Endothelial cell (in vitro differentiated cells): ENCODE results near the gene KCNJ1. TPM values are rescaled to one million over a fixed set of nuclear protein-coding genes. Genes with fewer than 3 reads are reported as not detected.

Experiments used
- DNase-seq: peaks from one replicate; pipeline ENCODE4 v3.0.0; 2021; ENCODE audit warnings: low spot score
- H3K27ac Mint-ChIP-seq: one replicate; pipeline ENCODE4 v1.8.0; 2021; ENCODE audit warnings: mixed read lengths, inconsistent platforms; ENCODE audit not compliant: unreplicated experiment
- H3K27me3 Mint-ChIP-seq: one replicate; pipeline ENCODE4 v1.8.0; 2021; ENCODE audit warnings: mild to moderate bottlenecking, moderate library complexity, mixed read lengths, inconsistent platforms; ENCODE audit not compliant: unreplicated experiment
- H3K36me3 Mint-ChIP-seq: one replicate; pipeline ENCODE4 v1.8.0; 2021; ENCODE audit warnings: mild to moderate bottlenecking, low read depth, mixed read lengths, inconsistent platforms; ENCODE audit not compliant: unreplicated experiment
- H3K4me1 Mint-ChIP-seq: one replicate; pipeline ENCODE4 v1.8.0; 2021; ENCODE audit warnings: mild to moderate bottlenecking, mixed read lengths, inconsistent platforms; ENCODE audit not compliant: unreplicated experiment
- H3K4me3 Mint-ChIP-seq: one replicate; pipeline ENCODE4 v1.8.0; 2021; ENCODE audit warnings: mild to moderate bottlenecking, mixed read lengths, inconsistent platforms; ENCODE audit not compliant: unreplicated experiment
- H3K9me3 Mint-ChIP-seq: one replicate; pipeline ENCODE4 v1.8.0; 2021; ENCODE audit warnings: mixed read lengths, inconsistent platforms; ENCODE audit not compliant: unreplicated experiment
- CTCF ChIP-seq: fragments of 200-600 bp; sonication (generic); IDR thresholded peaks from one replicate; pipeline ENCODE4 v1.5.0; 2021; ENCODE audit warnings: antibody characterized with exemption; ENCODE audit not compliant: unreplicated experiment
- total RNA-seq: library from RNA; stranded (reverse); fragmentation: NEBNext Ultra II Directional; extraction: Animal tissue kit (Norgen Biotek cat#: 25700); gene quantifications from one replicate; pipeline ENCODE4 v1.2.1, GENCODE V29; 2021; ENCODE audit not compliant: unreplicated experiment

Gene KCNJ1
- total RNA-seq, 1 donor from 2014 or later: not detected

DNA sequence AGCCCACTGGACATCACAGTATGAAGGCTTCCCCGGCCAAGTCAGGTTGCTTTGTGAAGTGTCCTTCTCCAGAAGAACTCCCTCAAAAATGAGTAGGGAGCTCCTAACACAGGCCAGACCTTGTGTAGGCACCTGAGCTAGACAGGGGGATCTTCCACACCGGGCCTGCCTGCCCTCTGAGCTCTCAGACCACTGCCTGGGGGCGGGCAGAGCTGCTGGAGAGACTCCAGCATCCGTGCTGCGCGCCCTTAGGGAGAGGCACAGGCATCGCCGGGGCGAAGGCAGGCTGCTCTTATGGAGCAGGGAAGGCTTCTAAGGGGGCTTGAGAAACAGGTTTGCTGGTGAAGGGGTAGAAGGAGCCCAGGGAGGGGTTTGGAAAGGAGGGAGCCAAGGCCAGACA is 28.4 kb upstream of the KCNJ1 start:
- no peak for TF ChIP-seq CTCF
- H3K36me3 Mint-ChIP-seq: no peaks in the 10 kb centered on the region
- H3K27me3 Mint-ChIP-seq: peaks cover 10% of the 10 kb centered on the region
- no peaks in the 10 kb centered on the region for H3K9me3 Mint-ChIP-seq
- H3K27ac Mint-ChIP-seq: no peak overlapping the region
- peaks cover 4% of the 10 kb centered on the region for H3K4me1 Mint-ChIP-seq
- H3K4me3 Mint-ChIP-seq: no peak overlapping the region
- no peak for DNase-seq

GRCh38 chr11:128894685-128895084 is 27.6 kb upstream of the KCNJ1 start:
- H3K36me3 Mint-ChIP-seq: no peaks in the 10 kb centered on the region
- no peak for TF ChIP-seq CTCF
- peaks cover 10% of the 10 kb centered on the region for H3K27me3 Mint-ChIP-seq
- no peak for DNase-seq
- no peaks in the 10 kb centered on the region for H3K9me3 Mint-ChIP-seq
- no peak overlapping the region for H3K27ac Mint-ChIP-seq
- H3K4me1 Mint-ChIP-seq: peaks cover 4% of the 10 kb centered on the region
- no peak overlapping the region for H3K4me3 Mint-ChIP-seq

DNA sequence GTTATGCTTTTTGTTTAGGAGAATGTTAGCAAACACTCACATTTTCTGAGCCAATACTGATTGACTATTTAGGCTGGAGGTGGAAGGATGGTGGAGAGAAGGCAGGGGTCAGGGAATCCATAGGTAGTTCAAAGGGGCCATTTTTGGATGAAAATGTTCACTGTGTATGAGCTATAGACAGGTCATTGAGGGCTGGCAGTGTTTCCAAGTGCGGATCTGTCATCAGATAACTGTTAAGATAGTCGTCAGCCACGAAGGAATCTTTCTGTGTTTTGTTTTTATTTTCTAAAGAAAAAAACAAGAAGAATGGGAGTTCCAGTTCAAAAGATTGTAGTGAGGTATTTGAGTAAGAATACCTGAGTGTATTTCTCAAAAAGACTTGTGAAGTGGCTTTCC is 27.2 kb upstream of the KCNJ1 start:
- Mint-ChIP-seq H3K36me3 (no peaks in the 10 kb centered on the region), H3K4me3 (no peak overlapping the region), H3K4me1 (peaks cover 4% of the 10 kb centered on the region), H3K9me3 (no peaks in the 10 kb centered on the region), H3K27ac (no peak overlapping the region), H3K27me3 (peaks cover 10% of the 10 kb centered on the region)
- DNase-seq: no peak
- TF ChIP-seq CTCF: no peak

GRCh38 chr11:128893578-128894285 is 26.6 kb upstream of the KCNJ1 start:
- DNase-seq: no peak
- Mint-ChIP-seq H3K27ac (no peak overlapping the region), H3K4me1 (peaks cover 4% of the 10 kb centered on the region), H3K4me3 (no peak overlapping the region), H3K9me3 (no peaks in the 10 kb centered on the region), H3K36me3 (no peaks in the 10 kb centered on the region), H3K27me3 (peaks cover 10% of the 10 kb centered on the region)
- no peak for TF ChIP-seq CTCF

GRCh38 chr11:128892866-128893565 is 25.9 kb upstream of the KCNJ1 start:
- no peak overlapping the region for H3K4me3 Mint-ChIP-seq
- no peak for DNase-seq
- H3K27me3 Mint-ChIP-seq: peaks cover 14% of the 10 kb centered on the region
- H3K4me1 Mint-ChIP-seq: peaks cover 4% of the 10 kb centered on the region
- H3K36me3 Mint-ChIP-seq: no peaks in the 10 kb centered on the region
- no peak overlapping the region for H3K27ac Mint-ChIP-seq
- no peak for TF ChIP-seq CTCF
- no peaks in the 10 kb centered on the region for H3K9me3 Mint-ChIP-seq
